BJ (cell line): ENCODE measurements around the gene EFNA2. TPM values are rescaled to one million over a fixed set of nuclear protein-coding genes. Genes with fewer than 3 reads are reported as not detected.
"Not testable (repeated sequence)": the region's sequence is repeated elsewhere in the genome, so short reads cannot be mapped to it uniquely, and the experiment has no call there.

Experiments
- CTCF ChIA-PET: fragments of 350-600 bp; formaldehyde crosslinking; extraction: SDS; loops from one replicate; lab custom pipeline; 2021; ENCODE audit warnings: antibody characterized with exemption, inconsistent platforms; lab: Yijun Ruan, JAX
- POLR2A ChIA-PET: fragments of 300-600 bp; sonication (Branson Sonifier 250); formaldehyde crosslinking; extraction: SDS; loops from one replicate; lab custom pipeline; 2021; ENCODE audit warnings: antibody characterized with exemption; lab: Charles Lee
- DNase-seq: peaks from one replicate; pipeline ENCODE4 v3.0.0-alpha.2; 2011; ENCODE audit warnings: low read depth
- H3K27me3 ChIP-seq: 2 replicates; pipeline ENCODE4 v1.6.0; 2011; ENCODE audit warnings: low read length; ENCODE audit not compliant: control insufficient read depth, insufficient read depth
- H3K36me3 ChIP-seq: 2 replicates; pipeline ENCODE4 v1.5.1; 2011; ENCODE audit warnings: low read length; ENCODE audit not compliant: control insufficient read depth, insufficient read depth
- H3K4me3 ChIP-seq: 2 replicates; pipeline ENCODE4 v1.5.1; 2011; ENCODE audit warnings: low read depth, mild to moderate bottlenecking, control low read depth, low read length
- polyA plus RNA-seq: library from polyadenylated mRNA; depleted of rRNA; stranded (reverse); fragments of >200 nt; gene quantifications from 2 replicates; pipeline ENCODE4 v1.2.3, GENCODE V29; 2011
- TF ChIP-seq, protein P1 (sequence below): IDR thresholded peaks from 2 replicates; pipeline ENCODE4 v1.5.1; 2011; ENCODE audit warnings: low read depth, mild to moderate bottlenecking, control low read depth, inconsistent platforms, low read length, moderate library complexity; ENCODE audit not compliant: insufficient read depth

The EFNA2 gene
- polyA plus RNA-seq, 1 experiment, result not detected

DNA sequence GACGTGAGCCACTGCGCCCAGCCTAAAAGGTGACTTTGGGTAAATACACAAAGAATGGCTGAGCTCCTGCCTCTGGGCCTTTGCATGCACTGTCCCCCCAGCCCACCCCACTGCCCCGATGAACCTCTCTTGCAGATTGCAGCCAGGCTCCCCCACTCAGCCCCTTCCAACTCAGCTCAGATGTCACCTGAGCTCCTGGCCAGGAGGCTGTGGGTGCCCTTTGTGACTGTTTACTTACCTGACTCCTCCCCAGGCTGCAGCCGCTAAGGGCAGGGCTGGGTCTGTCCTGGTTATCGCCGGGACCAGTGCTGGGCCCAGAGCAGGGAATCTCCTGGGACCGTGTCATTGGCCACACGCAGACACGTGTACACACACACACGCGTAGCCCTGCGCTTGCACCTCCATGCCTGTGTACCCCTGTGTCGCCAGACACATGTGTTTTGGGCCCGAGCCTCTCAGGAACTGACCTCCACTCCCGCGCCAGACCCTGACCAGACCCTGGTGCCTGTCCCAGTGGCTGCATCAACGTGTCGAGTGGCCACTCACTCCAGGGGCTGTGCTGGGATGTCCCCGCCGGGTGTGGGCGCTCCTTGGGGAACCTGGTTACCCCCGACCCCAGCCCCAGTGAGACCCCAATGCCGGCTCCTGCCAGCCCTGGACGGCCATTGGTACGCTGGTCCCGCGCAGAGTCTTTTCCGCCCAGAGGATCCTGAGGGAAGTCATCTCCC, 18.7 kb downstream of the EFNA2 start:
- POLR2A ChIA-PET, result no interaction called here
- TF ChIP-seq, protein P1, sequence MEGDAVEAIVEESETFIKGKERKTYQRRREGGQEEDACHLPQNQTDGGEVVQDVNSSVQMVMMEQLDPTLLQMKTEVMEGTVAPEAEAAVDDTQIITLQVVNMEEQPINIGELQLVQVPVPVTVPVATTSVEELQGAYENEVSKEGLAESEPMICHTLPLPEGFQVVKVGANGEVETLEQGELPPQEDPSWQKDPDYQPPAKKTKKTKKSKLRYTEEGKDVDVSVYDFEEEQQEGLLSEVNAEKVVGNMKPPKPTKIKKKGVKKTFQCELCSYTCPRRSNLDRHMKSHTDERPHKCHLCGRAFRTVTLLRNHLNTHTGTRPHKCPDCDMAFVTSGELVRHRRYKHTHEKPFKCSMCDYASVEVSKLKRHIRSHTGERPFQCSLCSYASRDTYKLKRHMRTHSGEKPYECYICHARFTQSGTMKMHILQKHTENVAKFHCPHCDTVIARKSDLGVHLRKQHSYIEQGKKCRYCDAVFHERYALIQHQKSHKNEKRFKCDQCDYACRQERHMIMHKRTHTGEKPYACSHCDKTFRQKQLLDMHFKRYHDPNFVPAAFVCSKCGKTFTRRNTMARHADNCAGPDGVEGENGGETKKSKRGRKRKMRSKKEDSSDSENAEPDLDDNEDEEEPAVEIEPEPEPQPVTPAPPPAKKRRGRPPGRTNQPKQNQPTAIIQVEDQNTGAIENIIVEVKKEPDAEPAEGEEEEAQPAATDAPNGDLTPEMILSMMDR, result no peak
- H3K4me3 ChIP-seq, result no peak overlapping the region
- DNase-seq, result no peak
- no peaks in the 10 kb centered on the region for H3K36me3 ChIP-seq
- H3K27me3 ChIP-seq, result no peaks in the 10 kb centered on the region
- CTCF ChIA-PET, result interaction anchor here (1.4 to 1.6 kb wide), 2 partner anchors 11 to 13 kb away, joined by 5 to 7 read pairs; no protein-coding TSS in a partner anchor

GRCh38 chr19:1305354-1305753, 19.7 kb downstream of the EFNA2 start:
- DNase-seq, H3K36me3 ChIP-seq, POLR2A ChIA-PET, H3K4me3 ChIP-seq, H3K27me3 ChIP-seq, CTCF ChIA-PET: not testable (repeated sequence)

DNA sequence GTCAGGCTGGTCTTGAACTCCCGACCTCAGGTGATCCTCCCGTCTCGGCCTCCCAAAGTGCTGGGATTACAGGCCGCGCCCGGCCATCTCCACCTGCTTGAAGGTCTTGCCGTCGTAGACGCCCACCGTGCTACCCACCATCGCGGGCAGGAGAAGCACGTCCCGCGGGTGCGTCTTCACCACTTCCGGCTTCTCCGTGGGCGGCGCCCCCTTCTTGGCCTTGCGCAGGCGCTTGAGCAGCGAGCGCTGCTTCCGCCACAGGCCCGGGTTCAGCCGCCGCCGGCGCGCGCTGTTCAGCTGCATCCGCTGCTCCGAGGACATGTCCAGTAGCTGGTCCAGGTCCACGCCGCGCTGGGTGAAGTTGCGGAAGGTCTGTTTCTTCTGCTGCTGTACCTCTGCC, 21.6 kb downstream of the EFNA2 start:
- H3K27me3 ChIP-seq, result no peaks in the 10 kb centered on the region
- CTCF ChIA-PET, result no interaction called here
- POLR2A ChIA-PET, result no interaction called here
- TF ChIP-seq, protein P1, result no peak
- H3K4me3 ChIP-seq, result no peak overlapping the region
- DNase-seq, result no peak
- H3K36me3 ChIP-seq, result no peaks in the 10 kb centered on the region

GRCh38 chr19:1307755-1308303, 22.2 kb downstream of the EFNA2 start:
- Histone ChIP-seq H3K27me3 (no peaks in the 10 kb centered on the region), H3K4me3 (no peak overlapping the region), H3K36me3 (no peaks in the 10 kb centered on the region)
- TF ChIP-seq, protein P1, result no peak
- POLR2A ChIA-PET, result interaction anchor here (0.5 kb wide), 1 partner anchor 39 kb away, joined by 3 read pairs; the partner anchor contains the start of gene CIRBP
- CTCF ChIA-PET, result no interaction called here
- no peak for DNase-seq

- POLR2A ChIA-PET, result no interaction called here
- H3K4me3 ChIP-seq, result no peak overlapping the region
- CTCF ChIA-PET, result interaction anchor here (1.0 kb wide), 1 partner anchor 63 kb away, joined by 3 read pairs; no protein-coding TSS in a partner anchor
- no peaks in the 10 kb centered on the region for H3K27me3 ChIP-seq
- H3K36me3 ChIP-seq, result no peaks in the 10 kb centered on the region
- no peak for DNase-seq
- TF ChIP-seq, protein P1, result no peak
Measured at GRCh38 chr19:1308718-1309117, 23.0 kb downstream of the EFNA2 start.
